Right ventricle myocardium inferior (tissue), 1 donor: ENCODE measurements around the gene FOXK2. TPM values are rescaled to one million over a fixed set of nuclear protein-coding genes. Genes with fewer than 3 reads are reported as not detected.

Experiments used
- ATAC-seq: fragments of 200-7000 bp; cut with Tn5 transposase; one replicate; pipeline ENCODE4 v1.9.1; 2020; ENCODE audit warnings: mild to moderate bottlenecking, moderate library complexity
- DNase-seq: peaks from one replicate; pipeline ENCODE4 v3.0.0; 2021; ENCODE audit errors: missing footprints
- intact Hi-C: fragments of 100-400 bp; cut with DNase I; formaldehyde crosslinking; loops from one replicate; pipeline ENCODE4 v1.11.0; 2022
- total RNA-seq: library from RNA; stranded (reverse); fragmentation: NEBNext Ultra II Directional; extraction: Animal tissue kit (Norgen Biotek cat#: 25700); gene quantifications from one replicate; pipeline ENCODE4 v1.2.1, GENCODE V29; 2021
- donor health status: DM: no; HTN: yes; CAD: no; lungs with severe emphysema.

FOXK2 gene
- total RNA-seq, 1 donor from 2014 or later: 39.4 TPM

DNA sequence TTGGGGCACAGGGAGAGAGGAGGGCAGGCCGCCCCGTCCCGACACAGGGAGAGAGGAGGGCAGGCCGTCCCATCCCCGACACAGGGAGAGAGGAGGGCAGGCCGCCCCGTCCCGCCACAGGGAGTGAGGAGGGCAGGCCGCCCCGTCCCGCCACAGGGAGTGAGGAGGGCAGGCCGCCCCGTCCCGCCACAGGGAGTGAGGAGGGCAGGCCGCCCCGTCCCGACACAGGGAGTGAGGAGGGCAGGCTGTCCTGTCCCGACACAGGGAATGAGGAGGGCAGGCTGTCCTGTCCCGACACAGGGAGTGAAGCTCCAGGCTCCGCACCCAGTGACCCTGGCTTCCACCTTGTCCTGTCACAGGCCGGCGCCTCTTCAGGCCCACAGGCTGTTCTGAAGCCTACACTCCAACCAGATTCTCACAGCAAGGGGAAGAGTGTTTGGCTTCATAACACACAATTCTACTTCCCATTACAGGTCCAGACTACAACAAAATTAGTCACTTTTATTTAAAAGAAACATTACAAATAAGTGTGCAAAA lies 94.6 kb downstream of the FOXK2 start:
- intact Hi-C loops: no loop called here
- DNase-seq (no peak), ATAC-seq (no peak)

DNA sequence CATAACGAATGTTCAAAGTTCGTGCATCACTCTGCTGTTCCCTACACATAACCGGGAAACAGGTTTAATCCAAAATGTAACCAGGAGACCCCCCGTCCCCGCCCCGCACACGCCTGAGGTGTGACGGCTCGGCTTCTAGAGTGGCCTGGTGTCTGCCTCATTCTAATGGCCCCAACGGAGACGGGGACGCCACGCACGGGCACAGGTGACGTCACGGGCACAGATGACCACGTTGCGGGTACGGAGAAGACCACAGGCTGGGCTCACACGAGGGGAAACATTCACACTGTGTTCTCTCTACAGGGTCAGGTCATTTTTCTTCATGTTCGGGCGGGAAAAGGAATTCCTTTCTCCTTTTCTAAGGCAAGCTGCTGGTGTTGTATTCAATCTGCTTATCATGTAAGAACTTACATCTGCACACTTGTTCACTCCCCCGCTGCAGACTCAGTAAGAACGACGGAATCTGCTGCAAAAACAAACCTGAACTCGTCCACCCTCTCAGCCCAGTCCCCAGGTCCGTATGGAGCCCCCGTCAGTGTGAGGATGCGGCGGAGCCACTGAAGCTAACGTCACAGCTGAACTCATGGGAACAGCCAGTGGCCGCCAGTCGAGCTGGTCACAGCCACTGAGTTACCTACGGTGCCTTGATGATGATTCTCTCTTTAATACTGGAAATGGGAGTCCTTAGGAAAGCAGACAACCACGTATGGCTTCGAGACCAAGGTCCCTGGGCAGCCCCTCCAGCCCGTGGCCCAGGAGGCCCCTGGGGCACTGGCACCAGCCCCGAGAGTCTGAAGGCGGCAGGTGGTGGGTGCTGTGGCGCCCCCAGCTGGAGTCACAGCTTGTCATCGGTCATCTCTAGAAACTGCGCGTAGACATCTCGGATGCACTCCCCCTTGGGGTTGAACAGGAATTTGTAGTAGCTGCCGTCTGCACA lies 95.8 kb downstream of the FOXK2 start:
- no peak for DNase-seq
- no peak for ATAC-seq
- intact Hi-C loops: no loop called here

DNA sequence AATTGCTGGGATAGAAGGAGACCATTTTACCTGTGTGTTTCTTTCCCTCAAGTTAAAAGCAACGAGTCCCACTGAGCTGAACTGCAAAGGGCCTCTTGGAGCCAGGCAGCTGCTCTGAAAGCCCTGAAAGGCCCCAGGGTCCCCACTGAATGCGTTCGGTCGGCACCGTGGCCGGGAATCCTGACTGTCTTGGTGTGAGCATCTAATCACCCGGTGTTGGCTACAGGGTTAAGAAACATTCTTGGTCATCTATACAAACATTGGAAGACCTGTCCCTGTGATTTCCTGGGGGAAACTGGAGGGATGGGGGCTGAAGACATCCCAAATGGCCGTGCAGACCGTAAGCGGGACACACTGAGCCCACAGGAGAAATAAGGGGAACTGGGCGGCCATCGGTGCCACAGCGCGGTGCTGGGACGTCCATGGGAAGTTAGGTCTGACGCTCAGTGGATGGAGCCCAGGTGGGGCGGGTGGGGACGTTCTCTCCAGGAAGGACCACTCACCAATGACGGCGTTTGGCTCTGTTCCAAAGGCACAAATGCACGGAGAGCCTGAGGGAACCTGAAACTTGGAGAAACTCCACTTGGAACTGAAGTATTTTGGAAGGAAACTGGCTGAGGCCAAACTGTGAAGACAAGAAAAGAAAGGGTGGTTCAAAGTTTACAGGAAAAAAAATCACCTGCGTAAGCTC lies 96.6 kb downstream of the FOXK2 start:
- no peak for DNase-seq

DNA sequence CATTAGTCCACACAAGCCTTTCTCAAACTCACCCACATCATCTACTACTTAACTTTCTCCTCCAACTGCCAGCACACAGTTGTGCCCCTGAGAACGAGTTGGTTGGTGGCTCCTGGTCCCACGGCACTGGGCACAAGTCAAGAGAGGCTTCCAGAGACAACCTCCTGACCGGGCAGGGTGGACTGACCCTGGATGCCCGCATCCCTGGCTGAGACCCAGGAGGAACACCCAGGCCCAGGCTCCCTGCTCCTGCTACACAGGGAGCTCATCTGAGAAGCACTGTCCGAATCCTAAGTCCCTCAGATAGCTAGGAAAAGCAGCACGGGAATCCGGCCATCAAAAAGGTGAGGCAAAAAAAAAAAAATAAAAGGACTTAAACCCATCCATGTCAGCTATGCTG lies 99.7 kb downstream of the FOXK2 start:
- DNase-seq: no peak
- intact Hi-C loops: no loop called here
- ATAC-seq: no peak

More for the DNA sequence above, 96.6 kb downstream of the FOXK2 start:
- intact Hi-C loops: no loop called here
- no peak for ATAC-seq

DNA sequence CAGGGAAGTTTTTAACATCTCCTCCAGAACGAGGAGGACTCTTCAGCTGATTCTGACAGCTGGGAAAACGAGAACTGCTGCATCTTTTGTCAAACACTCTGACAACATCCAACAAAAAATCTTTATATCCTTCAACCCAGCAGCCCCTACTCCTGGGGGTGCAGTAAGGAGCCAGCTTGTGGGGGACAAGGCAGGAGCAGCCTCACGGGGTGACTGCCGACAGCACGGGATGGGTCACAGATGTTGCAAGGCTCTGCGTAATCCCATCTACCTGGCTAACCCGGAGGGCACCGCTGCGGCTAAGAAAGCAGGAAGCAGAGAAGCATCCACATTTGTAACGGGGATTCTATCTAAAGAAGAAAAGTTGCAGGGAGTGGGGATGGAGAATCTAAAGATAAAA lies 100.1 kb downstream of the FOXK2 start:
- ATAC-seq: no peak
- intact Hi-C loops: no loop called here
- DNase-seq: no peak

DNA sequence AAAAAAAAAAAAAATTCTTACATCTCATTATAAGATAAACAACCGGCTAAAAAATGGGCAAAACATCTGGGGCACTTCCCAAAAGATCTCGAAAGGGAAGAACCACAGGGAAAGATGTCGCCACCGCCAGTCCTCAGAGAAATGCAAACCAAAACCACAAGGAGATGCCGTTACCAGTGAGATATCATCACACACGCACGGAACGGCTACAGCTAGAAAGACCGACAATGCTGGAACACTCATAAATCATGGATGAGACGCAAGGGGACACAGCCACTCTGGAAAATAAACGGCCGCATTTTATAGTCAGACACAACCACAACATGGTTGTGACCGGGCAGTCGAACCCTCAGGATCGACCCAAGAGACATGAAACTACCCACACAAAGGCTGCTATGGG lies 104.2 kb downstream of the FOXK2 start:
- DNase-seq (no peak), ATAC-seq (no peak)
- intact Hi-C loops: no loop called here

DNA sequence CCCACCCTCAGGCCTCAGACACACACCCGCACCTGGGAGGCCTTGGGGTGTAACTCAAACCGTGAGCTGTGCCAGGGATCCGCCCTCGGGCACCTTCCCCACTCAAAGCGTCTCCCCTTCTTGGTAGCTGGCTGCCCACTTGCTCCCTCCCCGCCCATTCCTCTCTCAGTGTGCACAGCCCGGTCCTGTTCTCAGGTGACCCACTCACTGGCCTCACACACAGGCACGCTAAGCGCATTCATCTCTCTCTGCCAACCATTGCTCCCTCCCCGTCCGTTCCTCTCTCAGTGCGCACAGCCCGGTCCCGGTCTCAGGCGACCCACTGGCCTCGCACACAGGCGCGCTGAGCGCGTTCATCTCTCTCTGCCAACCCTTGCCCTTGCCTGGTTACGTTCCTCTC lies 107.9 kb downstream of the FOXK2 start:
- ATAC-seq (no peak), DNase-seq (no peak)
- intact Hi-C loops: no loop called here

DNA sequence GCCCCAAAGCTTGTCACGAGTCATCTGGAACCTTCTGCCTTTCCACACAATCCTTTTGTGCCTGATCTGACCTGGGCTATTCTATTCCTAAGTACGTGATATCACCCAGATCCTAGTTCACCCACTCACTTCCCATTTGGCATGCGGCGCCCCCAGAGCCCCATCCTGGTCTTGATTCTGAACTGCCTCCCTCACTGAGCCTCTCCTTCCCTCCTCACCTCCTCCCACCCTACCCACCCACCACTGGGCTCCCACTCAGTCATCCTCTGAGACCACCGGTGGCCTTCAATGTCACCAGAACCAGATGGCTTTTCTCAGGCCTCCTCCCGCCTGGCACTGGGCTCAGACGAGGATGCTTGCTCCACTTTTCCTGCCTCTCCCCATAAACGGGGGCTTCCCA lies 110.2 kb downstream of the FOXK2 start:
- intact Hi-C loops: no loop called here
- ATAC-seq: no peak
- DNase-seq: no peak

DNA sequence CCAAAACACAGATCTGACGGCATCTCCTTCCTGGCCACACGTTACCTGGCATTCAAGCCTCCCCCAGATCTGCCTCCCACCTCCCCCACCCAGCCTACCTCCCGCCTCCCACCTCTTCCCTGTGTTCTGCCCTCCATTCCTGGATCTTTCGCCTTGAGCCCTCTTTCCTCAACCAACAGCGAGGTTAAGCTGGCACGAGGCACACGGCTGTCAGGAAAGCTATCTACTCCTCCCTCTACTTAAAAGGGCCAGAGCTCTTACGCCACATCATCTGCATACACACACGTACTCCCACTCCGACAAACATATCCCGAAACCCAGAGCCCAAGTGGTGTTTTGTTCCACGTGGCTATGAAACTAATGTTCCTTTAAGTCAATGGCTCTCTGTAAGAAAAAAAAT lies 110.7 kb downstream of the FOXK2 start:
- DNase-seq (no peak), ATAC-seq (no peak)
- intact Hi-C loops: no loop called here

DNA sequence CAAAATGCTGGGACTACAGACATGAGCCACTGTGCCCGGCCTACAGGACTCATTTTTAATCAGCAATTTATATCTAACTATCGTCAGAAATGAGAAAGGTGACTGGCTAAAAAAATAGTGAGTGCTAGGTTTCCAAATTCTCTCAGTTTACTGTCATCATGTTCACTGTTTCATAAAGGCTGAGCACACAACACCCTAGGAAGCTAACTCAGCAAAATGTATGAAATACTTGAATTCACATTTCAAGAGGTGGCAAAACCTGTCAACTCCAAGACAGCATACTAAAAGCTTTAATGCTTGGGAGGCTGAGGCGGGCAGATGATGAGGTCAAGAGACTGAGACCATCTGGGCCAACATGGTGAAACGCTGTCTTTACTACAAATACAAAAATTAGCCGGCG lies 112.0 kb downstream of the FOXK2 start:
- ATAC-seq (no peak), DNase-seq (no peak)
- intact Hi-C loops: no loop called here

DNA sequence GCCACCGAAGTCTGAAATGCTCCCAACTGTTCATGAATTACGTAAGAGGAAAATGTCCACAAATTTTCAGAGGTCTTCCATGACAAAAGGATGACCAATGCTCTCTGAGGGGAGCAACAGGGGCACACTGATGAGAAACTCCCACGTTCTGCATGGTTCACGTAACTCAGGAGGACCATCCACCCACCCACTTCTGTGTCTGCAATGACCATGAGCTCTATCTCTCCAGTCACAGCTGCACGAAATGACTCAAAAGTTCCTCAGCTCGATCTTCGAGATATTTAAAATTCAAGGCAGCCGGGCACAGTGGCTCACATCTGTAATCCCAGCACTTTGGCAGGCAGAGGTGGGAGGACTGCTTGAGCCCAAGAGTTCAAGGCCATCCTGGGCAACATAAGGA lies 112.9 kb downstream of the FOXK2 start:
- intact Hi-C loops: no loop called here
- ATAC-seq (no peak), DNase-seq (no peak)

DNA sequence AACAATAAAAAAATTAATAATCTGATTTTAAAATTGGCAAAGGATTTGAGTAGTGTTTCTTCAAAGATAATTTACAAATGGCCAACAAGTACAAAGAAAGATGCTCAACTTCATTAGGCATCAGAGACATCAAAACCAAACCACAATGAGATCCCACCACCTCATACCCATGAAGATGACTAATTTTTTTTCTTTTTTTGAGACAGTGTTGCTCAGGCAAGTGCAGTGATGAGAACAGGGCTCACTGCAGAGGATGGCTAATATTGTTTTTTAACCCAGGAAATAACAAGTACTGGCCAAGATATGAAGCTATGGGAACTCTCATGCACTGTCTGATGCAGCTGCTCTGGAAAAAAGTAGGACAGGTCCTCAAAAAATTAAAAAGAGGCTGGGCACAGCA lies 113.8 kb downstream of the FOXK2 start:
- no peak for DNase-seq
- intact Hi-C loops: no loop called here
- ATAC-seq: no peak

DNA sequence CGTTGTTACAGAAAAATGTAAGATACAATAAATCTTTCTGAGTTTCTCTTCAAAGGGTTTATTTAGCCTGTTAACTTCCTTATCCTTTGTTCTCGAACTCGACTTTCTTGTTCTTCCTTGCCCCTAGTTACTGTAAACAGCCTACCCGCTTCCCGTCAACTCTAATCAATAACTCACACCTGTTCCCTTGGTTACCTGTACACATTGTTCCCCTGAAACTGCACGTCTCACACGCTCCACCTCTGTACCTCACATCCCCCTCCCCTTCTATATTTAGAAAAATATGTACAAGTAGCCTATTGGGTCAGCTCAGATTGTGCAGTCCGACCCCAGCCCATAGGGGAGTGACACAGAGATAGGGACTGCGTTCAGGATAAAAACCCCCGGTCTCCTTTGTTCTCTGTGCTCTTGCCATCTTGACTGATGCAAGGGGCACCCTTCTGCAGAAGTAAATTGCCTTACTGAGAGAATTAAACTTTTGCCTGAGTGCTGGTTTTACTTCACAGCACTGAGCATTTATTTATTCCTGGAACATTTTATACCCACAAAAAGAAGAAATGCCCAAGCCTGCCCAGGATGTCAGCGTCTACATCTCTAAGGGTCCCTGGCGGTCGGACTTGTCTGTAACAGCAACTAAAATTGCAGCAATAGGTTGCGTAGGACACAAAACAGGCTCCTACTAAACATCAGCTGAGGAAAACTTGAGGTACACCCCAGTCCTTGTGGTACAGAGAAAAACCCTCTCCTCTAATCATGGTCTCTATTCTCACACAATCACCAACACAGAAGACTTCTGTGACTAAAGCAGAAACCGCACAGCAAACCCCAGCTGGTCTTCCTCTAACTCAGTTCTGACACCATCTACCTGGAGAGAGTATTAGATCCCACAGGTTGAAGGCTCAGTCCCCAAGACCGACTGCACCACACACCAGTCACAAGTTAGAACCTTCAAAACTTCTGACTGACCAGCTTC lies 117.4 kb downstream of the FOXK2 start:
- no peak for DNase-seq
- intact Hi-C loops: no loop called here
- no peak for ATAC-seq

DNA sequence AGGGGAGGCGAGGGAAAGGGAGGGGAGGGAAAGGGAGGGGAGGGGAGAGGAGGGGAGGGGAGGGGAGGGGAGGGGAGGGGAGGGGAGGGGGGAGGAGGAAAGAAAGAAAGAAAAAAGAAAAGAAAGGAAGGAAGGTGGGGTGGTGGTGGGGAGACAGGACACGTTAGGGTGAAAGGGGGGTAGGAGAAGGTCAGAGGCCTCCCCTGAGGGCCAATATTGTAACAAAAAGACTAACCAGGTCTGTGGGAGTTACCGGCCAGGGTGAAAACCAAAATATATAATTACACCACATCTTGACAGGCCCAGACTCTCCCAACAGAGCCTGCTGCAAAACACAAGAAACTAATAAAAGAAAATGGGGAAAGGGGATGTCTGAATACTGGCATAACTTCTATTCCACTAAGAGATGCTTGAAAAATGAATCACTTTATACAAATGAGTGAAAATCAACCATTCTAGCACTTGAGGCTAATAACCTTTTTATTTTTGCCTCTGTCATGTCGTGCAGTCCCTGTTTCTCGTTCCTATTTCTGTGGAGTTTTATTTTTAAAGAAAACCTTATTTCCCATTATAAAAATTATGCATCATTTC lies 118.7 kb downstream of the FOXK2 start:
- no peak for ATAC-seq
- intact Hi-C loops: no loop called here
- DNase-seq: no peak

DNA sequence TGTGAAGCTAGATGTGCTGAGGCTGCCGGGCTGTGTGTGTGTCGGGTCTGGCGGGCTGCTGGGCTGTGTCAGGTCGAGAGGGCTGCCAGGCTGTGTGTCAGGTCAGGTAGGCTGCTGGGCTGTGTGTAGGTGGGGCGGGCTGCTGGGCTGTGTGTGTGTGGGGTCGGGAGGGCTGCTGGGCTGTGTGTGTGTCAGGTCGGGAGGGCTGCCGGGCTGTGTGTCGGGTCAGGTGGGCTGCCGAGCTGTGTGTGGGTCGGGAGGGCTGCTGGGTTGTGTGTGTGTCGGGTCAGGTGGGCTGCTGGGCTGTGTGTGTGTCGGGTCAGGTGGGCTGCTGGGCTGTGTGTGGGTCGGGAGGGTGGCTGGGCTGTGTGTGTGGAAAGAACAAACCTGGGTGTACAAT lies 120.1 kb downstream of the FOXK2 start:
- intact Hi-C loops: no loop called here
- no peak for DNase-seq
- ATAC-seq: no peak

DNA sequence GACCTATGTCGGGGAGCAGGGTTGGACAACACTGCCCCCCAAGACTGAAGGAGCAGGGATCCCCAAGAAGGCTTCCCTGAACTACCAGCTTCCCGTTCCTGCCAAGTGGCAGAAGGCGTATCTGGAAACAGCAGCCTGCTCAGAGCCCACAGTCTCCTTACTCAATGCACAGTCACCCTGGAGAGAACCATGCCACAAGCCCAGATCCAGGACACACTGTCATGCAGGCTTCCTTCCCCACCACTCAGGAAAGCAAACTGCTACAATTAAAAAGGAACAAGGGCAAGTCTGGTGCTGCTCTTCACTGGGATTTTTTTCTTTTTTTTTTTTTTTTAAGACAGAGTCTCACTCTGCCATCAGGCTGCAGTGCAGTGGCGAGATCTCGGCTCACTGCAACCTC lies 120.5 kb downstream of the FOXK2 start:
- ATAC-seq: no peak
- intact Hi-C loops: no loop called here

DNA sequence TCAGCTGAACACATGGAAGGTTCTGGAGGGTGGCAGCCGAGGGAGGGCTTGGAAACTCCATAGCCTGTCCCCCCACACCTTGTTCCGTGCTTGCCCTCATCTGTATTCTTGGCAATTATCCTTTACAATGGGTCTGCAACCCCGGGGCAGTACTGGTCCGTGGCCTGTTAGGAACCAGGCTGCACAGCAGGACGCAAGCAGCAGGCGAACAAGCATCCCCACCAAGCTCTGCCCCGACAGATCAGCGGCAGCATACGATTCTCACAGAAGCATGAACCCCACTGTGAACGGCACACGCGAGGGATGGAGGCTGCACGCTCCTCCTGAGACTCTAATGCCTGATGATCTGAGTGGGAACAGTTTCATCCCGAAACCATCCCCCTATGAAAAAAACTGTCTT lies 122.5 kb downstream of the FOXK2 start:
- ATAC-seq (no peak), DNase-seq (no peak)
- intact Hi-C loops: no loop called here

More for the DNA sequence above, 120.5 kb downstream of the FOXK2 start:
- DNase-seq: no peak

DNA sequence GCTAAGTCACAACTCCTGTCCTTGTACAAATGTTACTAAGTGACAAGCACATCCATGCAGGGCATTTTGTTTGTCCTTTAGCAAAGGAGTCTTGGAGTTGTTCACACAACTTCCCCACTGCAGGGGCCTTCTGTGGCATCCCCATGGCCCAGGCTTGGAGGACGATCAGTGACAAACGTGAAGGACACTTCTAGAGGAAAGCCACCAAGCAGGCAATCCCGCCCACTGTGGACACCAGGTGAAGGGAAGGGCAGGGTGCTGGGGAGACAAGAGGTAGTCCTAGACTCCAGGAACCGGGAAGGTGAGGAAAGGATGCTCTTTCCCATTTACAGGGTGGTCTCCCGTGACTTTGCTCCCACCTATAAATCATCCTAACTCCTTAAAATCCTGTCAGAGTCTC lies 124.6 kb downstream of the FOXK2 start:
- no peak for ATAC-seq
- DNase-seq: no peak
- intact Hi-C loops: no loop called here

DNA sequence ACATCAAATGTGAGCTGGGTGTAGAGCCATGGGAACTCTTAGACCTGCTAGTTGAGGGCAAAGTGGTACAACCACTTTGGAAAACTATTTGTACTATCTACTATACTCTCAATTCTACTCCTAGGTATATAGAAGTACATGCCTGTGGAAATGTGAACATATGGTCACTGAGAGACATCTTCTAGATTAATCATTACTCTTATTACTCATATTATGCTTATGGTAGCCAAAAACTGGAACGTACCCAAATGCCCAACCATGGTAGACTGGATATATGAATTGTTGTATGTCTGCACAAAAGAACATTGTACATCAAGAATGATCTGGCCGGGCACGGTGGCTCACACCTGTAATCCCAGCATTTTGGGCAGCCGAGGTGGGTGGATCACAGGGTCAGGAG lies 126.0 kb downstream of the FOXK2 start:
- intact Hi-C loops: loop anchor here (5.0 kb wide), 2 partner anchors 52 to 107 kb away; partner anchors contain the start of genes RAB40B and TBCD
- ATAC-seq (no peak), DNase-seq (no peak)
